Measurements from ENCODE around the gene SLC50A1.

The SLC50A1 gene, protein sequence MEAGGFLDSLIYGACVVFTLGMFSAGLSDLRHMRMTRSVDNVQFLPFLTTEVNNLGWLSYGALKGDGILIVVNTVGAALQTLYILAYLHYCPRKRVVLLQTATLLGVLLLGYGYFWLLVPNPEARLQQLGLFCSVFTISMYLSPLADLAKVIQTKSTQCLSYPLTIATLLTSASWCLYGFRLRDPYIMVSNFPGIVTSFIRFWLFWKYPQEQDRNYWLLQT

DNA sequence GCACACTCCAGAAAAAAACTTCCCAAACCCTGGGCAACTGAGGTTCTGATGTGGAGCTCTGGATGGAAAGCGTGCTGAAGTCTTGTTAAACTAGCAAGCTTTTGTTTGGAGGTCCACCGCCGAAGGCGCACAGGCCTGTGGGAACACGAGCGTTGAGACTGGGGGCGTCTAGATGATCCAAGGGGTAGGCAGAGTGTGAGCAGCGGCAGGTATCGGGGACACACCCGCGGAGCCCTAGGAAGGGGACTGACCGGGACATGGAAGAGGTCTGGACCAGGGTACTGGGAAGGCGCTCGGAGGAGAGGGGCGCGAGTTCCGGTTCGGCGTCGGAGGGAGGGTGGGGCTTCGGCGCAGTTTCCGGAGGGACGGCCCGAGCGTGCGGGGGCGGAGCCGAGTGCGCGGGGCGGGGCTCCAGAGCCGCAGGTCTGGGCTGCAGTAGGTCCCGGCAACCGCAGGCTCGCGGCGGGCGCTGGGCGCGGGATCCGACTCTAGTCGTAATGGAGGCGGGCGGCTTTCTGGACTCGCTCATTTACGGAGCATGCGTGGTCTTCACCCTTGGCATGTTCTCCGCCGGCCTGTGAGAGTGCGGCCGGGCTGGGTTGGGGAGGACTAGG is at the start of gene SLC50A1:
SLC50A1 (plus strand) TSS at position 438 of the 614 bp plus-strand sequence; CDS start at position 498, 60 bp downstream.
- DNase-seq (ENCODE audit: low spot score) = peak; percentile 98

DNA sequence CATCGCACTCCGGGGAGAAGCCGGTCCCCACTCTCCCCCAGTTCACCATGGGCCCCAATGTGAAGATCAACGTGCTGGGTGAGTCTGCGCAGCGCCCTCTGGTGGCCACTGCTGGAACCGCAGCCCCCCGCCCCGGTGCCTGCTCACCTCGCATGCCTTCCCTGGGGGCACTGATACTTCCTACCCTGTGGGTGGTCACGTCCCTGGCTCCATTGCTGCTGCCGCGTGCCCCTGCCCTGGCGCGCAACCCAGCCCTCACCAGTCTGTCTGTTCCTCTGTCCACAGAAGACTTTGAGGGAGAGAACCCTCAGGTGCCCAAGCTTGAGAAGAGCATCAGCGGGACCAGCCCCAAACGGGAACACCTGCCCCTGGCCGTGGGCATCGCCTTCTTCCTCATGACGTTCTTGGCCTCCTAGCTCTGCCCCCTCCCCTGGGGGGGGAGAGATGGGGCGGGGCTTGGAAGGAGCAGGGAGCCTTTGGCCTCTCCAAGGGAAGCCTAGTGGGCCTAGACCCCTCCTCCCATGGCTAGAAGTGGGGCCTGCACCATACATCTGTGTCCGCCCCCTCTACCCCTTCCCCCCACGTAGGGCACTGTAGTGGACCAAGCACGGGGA is 49.4 kb upstream of the SLC50A1 start:
- DNase-seq (ENCODE audit: low spot score) = peak; percentile 85

DNA sequence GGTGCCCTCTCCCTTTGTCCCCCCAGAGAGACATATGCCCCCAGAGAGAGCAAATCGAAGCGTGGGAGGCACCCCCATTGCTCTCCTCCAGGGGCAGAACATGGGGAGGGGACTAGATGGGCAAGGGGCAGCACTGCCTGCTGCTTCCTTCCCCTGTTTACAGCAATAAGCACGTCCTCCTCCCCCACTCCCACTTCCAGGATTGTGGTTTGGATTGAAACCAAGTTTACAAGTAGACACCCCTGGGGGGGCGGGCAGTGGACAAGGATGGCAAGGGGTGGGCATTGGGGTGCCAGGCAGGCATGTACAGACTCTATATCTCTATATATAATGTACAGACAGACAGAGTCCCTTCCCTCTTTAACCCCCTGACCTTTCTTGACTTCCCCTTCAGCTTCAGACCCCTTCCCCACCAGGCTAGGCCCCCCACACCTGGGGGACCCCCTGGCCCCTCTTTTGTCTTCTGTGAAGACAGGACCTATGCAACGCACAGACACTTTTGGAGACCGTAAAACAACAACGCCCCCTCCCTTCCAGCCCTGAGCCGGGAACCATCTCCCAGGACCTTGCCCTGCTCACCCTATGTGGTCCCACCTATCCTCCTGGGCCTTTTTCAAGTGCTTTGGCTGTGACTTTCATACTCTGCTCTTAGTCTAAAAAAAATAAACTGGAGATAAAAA is 48.7 kb upstream of the SLC50A1 start:
- DNase-seq (ENCODE audit: low spot score) = no peak

DNA sequence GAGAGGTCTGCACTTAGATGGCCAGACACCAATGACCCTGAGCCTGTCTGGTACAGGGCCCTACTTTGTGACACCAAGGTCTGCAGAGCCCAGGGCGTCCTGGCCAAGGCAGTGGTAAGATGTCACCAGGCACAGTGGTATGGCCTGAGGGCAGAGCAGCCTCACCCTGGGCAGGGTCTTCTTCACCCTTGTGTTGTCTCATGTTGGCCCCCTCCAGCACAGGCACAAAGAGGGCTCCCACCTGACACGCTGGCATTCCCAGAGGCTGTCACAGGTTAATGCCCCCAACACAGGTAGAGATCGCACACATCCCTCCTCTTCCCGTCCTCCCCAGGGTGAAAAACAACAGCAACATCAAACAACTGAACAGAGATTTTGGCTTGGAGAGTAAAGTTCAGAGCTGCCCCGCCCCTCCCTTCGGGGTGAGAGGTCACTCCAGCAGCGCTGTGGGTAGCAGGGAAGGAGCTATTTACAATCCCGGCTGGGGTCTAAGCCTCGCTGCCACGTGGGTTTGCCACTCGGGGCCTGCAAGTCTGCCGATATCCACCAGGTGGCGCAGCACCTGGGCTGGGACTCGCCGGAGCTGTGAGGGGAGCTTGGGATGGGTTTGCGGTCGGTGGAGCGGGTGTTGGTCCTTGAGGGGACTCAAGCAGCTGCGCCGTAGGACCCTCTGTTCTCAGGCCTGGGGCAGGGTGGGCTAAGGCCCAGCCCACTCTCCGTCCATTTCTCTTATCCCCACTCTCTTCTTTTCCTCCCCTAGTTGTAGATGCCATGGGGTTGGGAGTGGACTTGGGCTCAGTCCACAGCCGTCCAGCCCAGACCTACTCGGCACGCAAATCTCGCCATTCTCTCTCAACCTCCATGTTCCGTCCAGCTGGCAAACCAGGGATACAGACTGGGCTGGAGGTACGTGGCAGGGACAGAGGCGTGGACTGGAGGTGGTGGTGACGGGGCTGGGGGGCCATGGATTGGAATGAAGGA is 44.3 kb upstream of the SLC50A1 start:
- peak; percentile 86 for DNase-seq (ENCODE audit: low spot score)

DNA sequence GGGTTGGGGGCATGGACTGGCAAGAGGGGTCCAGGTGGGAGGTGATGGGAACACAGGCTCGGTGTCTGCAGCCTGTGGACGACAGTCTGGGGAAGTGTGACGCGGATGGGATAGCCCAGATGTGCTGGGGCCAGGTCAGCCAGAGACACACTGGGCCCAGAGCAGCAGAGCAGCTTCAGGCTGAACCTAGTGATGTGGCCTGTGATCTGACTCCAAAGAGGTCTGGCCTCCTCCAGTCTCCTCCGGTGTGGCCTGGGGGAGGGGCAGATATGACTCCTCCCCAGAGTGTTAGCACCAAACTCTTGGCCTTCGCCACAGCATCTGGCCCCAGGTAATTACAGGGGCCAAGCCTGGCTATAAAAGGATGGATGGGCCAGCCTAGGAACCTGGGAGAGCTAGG is 43.5 kb upstream of the SLC50A1 start:
- DNase-seq (ENCODE audit: low spot score) = no peak

DNA sequence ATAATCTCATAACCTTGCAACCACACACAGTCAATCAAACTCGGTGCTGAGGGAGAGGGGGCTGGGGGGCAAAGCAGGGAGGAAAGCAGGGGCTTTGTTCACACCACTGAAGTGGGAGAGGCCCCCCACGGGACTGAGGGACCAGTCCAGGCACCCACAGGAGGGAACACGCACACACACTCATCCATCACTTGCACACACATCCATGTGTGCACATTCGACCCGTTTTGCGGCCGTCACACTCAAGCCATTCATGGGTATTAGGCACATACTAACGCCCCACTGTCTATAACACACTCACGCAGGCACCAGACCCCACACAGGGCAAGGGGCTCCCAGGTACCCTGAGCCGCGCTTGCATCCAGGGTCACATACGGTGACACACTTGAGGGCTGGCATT is 43.0 kb upstream of the SLC50A1 start:
- DNase-seq (ENCODE audit: low spot score) = no peak

DNA sequence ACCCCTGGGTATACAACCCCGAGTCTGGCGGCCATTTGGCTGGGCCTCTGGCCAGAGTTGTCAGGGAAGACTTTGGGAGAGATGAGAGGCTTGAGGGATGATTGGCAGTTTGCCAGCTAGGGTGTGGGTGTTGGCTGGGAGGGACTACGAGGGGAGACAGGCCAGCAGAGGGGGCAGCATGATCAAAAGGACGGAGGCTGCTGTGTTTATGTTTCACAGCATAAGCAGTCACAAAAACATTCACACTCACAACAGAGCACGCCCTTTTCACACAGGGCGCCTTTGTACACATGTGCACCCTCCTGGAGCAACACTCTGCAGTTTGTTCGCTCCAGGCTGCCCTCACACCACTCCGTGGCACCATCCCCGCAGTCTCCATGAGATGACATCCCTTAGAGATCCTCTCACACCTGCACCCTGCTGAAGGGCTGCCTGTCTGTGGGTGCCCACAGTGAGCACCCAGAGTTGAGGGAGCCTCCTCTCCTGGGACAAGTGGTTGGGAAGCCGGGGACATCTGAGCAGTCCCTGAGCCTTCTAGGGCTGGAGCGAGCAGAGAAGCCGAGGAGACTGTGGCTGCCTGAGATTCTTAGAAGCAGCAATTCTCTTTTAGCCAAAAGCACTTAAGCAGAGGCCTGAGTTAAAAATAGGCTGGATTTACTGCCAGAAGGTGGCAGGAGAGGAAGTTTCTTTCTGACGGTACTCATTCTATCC is 41.6 kb upstream of the SLC50A1 start:
- peak; percentile 48 for DNase-seq (ENCODE audit: low spot score)

DNA sequence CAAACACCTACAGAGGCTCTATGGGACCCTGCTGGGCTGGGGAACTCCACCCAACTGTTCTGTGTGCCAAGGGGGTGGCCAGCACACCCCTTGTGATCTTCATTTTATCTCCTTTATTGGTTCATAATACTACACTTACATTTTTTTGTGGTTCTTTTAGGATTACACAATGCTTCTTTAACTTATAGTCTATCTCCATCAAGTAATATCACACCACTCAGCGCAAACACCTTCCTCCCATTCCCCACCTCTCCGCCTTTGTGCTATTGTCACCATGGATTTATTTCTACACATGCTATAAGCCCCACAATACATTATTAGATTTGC is 41.1 kb upstream of the SLC50A1 start:
- DNase-seq (ENCODE audit: low spot score) = no peak

DNA sequence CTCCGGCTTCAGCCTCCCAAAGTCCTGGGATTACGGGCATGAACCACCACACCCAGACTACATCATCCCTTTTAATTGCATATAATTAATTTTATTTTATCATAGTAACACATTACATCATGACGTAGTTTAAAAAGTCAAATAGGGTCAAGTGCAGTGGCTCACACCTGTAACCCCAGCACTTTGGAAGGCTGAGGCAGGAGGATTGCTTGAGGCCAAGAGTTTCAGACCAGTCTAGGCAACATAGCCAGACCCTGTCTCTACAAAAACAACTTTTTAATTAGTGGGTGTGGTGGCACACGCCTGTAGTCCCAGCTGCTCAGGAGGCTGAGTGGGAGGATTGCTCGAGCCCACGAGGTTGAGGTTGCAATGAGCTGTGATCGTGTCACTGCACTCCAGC is 36.3 kb upstream of the SLC50A1 start:
- no peak for DNase-seq (ENCODE audit: low spot score)

DNA sequence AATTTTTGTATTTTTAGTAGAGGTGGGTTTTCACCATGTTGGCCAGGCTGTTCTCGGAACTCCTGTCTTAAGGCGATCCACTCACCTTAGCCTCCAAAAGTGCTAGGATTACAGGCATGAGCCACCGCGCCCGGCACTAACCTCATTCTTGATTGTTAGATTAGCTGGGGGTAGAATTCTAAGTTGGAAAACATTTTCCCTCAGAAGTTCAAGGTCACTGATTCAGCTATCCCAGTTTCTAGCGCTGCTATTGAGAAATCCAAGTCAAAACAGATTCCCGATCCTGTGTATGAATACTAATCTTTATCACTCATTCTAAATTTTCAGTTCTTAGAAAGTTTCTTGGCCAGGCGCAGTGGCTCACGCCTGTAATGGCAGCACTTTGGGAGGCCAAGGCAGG is 32.3 kb upstream of the SLC50A1 start:
- DNase-seq (ENCODE audit: low spot score) = no peak

DNA sequence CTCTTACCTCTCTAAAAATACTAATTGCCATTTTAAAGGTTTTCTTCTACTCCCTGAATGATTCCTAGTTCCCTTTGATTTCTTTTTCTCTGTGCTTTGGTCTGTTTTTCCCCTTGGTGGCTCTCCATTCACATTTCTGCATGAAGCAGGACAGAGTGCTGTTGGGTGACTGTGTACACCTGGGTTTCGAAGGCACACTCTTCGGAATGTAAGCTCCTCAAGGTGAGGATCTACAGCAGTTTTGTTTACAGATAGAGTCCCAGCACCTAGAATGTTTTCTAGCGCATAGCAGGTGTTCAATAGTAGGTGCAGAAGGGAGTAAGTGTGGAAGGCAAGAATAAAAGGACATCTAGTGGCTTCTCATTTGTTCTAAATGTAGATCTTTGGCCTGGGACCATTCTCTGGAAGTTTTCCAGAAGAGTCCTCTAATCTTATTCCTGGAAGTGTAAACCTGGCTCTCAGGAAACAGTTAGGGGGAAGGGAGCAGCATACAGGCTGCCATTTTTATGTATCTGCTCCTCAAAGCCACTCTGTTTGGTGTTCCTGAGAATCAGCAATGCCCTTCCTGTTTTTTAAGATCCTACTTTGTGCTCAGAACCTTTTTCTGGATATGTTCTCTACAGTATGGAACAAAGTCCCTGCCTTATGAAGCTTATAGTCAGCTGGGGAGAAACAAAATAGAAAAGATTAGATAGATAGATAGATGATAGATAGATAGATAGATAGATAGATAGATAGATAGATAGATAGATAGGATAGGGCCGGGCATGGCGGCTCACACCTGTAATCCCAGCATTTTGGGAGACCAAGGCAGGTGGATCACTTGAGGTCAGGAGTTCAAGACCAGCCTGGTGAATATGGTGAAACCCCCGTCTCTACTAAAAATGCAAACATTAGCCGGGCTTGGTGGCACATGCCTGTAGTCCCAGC is 30.8 kb upstream of the SLC50A1 start:
- DNase-seq (ENCODE audit: low spot score) = no peak

DNA sequence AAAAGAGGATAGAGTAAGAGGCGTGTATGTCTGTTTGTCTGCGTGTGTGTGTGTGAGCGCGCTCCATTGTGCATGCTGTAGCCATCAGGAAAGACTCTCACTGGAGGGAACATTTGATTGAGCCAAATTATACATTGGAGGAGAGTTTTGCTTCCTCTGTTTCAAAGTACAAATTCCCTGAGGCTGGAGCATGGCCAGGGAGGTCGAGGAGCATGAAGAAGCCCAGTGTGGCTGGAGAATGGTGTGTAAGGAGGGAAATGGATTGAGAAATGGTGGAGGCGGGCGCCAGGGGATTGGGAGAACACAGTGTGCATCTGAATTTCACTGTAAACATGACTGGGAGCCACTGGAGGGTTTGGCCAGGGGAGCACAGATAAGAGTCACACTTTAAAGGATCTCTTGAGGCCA is 30.0 kb upstream of the SLC50A1 start:
- DNase-seq (ENCODE audit: low spot score) = no peak

DNA sequence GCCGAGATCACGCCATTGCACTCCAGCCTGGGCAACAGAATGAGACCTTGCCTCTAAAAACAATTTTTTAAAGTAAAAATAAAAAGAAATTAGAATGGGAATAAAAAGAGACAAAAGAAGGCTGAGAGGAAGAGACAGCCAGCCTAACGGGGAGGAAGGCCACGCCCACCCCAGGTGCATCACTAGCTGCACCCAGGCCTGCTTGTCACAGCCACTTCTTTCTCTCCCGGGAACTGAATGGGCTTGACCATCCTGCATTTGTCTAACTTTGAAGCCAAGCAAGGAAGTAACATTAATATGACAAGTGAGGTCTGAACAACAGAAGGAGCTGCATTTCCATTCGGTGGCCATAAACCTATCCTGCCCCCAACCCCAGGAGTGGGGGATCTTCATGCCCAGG is 28.8 kb upstream of the SLC50A1 start:
- no peak for DNase-seq (ENCODE audit: low spot score)

DNA sequence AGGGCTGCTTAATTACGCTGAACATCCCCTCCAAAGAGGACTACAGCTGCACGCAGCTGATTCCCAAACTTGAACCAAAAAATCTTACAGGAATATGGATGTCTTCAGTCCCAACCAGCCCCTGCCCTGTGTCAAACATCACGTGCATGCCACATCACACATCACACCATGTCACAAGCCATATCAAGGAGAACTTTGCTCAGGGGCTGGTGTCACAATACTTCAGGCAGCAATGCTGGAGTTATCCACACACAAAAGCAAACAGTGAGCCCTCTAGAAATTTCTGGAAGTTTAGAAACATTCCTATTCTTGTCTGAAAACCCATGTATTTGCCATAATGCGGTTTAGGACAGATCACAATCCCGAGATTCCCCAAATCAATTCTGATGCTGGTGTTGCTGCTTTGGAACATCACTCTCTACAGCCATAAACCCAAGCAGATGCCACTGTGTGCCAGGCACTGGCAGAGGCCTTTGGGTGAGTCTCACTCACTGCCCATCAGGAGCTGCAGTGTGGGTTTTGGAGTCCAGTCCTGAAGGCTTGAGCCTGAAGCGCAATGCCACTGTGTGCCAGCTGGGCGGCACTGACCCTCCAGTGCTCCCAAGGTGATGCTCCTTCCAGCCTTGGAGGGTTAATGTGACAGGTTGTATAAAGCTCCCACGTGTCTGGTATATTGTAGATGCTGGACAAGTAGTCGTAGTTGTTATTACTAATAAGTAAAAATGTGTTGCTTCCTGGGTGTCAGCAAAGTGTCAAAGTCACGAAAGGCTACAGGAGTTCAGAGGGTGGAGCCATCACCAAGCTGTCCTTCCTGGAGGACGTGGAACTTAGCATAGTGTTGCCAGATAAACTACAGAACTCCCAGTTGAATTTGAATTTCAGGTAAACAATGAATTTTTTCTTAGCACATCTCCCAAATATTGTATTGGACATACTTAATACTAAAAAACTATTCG is 28.1 kb upstream of the SLC50A1 start:
- DNase-seq (ENCODE audit: low spot score) = no peak

DNA sequence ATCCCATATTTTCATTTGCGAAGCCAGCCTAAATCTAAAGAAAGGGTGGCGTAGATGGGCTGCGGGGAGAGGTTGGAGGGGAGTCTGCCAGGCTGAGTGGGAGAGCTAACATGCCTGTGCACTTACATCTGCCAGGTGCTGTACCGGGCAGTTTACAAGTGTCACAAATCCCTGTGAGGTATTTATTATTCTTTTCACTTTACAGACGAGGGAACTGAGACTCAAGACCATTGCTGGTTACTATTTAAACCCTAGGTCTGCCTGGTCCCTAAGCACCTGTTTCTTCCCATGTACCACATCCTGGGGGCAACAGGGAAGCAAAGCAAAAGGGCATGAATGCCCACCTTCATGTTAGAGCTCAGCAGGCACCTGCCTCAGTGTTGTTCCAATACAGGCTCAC is 27.4 kb upstream of the SLC50A1 start:
- no peak for DNase-seq (ENCODE audit: low spot score)

DNA sequence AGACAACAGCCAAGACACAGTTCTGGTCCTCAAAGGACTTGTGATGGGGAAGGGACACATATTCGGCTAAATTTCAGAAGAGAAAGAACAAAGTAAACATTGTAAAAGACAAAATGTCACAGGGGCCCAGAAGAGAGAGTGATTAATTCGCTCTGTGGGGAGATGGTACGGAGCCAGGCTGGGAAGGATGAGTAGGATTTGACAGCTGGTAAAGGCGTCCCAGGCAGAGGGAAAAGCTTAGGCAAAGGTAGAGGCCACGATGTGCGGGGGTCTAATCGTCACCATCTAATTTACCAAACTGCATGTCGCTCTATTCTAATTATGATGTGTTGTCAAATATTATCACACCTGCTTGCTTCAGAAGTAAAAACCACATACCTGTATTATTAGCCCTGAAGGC is 25.3 kb upstream of the SLC50A1 start:
- no peak for DNase-seq (ENCODE audit: low spot score)

DNA sequence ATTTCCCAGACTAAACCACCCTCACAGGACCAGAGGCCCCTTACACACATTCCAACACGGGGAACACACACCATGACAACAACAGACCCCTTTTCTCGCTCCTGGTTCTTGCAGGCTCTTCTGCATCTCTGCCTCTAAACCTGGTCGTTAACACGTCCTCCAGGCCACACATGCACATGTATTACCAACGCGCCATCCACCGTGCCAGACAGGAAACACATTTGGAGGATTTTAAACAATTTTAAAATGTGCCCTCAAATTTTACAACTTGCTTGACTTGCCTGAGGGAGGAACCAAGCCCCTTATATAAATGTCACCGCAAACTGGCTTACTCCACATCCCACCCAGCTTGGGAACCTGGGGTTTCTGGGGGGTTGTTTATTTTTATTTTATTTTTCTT is 24.8 kb upstream of the SLC50A1 start:
- DNase-seq (ENCODE audit: low spot score) = no peak

DNA sequence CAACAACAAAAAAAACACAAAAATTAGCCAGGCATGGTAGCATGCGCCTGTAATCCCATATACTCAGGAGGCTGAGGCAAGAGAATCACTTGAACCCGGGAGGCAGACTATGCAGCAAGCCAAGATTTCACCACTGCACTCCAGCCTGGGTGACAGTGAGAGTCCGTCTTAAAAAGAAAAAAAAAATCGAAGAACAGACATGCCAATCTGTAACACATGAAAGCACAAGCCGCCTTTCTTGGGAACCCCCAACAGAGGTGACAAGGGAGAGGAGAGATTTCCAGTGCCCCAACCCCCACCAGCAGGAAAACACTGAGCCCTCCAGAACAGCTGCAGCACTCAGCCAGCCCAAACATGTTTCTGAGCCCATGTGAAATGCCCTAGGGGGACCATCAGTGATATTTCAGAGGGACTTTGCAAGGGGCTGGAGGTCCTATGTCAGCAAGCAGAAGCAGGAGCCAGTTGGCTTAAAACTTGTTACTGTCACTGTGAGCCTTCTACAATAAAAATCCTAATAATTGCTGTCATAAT is 22.1 kb upstream of the SLC50A1 start:
- no peak for DNase-seq (ENCODE audit: low spot score)
